IMR-90 (cell line): ENCODE results near the gene ARSH. TPM values are rescaled to one million over a fixed set of nuclear protein-coding genes. Genes with fewer than 3 reads are reported as not detected.

Source experiments
- ATAC-seq: fragments of 200-7000 bp; cut with Tn5 transposase; 2 replicates; pipeline ENCODE4 v1.9.1; 2020; ENCODE audit warnings: low read depth, mild to moderate bottlenecking, moderate library complexity
- BruUV-seq: library from RNA; stranded (reverse); fragments of 400-500 nt; replicated peaks from 2 replicates; lab custom pipeline; 2021; lab: Mats Ljungman, UMichigan
- CTCF ChIA-PET: fragments of 300-600 bp; formaldehyde crosslinking; extraction: SDS; loops from one replicate; lab custom pipeline; 2021; ENCODE audit warnings: antibody characterized with exemption; lab: Yijun Ruan, JAX
- POLR2A ChIA-PET: fragments of 300-600 bp; sonication (Branson Sonifier 250); formaldehyde crosslinking; loops from one replicate; lab custom pipeline; 2022; ENCODE audit warnings: antibody characterized with exemption; ENCODE audit not compliant: unreplicated experiment; lab: Charles Lee
- DNase-seq: peaks from one replicate; pipeline ENCODE4 v3.0.0; 2013
- H2AFZ ChIP-seq: replicated peaks from 2 replicates; pipeline ENCODE3; 2013; ENCODE audit warnings: low read length, mild to moderate bottlenecking; ENCODE audit not compliant: poor library complexity
- H2AK5ac ChIP-seq: 2 replicates; pipeline ENCODE4 v1.6.1; 2013; ENCODE audit warnings: low read depth, low read length, inconsistent platforms
- H2AK9ac ChIP-seq: replicated peaks from 2 replicates; pipeline ENCODE3; 2013; ENCODE audit warnings: mild to moderate bottlenecking, low read depth, low read length, moderate library complexity; ENCODE audit not compliant: poor library complexity
- H2BK120ac ChIP-seq: 2 replicates; pipeline ENCODE4 v1.6.1; 2013; ENCODE audit warnings: low read depth, low read length, inconsistent platforms
- H2BK15ac ChIP-seq: 3 replicates; pipeline ENCODE4 v1.6.1; 2013; ENCODE audit warnings: low read depth, low read length, inconsistent platforms
- H2BK20ac ChIP-seq: 2 replicates; pipeline ENCODE4 v1.6.1; 2013; ENCODE audit warnings: low read depth, mild to moderate bottlenecking, inconsistent platforms, low read length, moderate library complexity
- H2BK5ac ChIP-seq: 2 replicates; pipeline ENCODE4 v1.6.1; 2013; ENCODE audit warnings: mild to moderate bottlenecking, low read depth, low read length, inconsistent platforms; ENCODE audit not compliant: poor library complexity, severe bottlenecking
- H3K14ac ChIP-seq: replicated peaks from 2 replicates; pipeline ENCODE4 v1.6.1; 2013; ENCODE audit warnings: low read depth, low read length, inconsistent platforms
- H3K18ac ChIP-seq: 2 replicates; pipeline ENCODE4 v1.6.1; 2013; ENCODE audit warnings: low read depth, low read length, control low read depth
- H3K23ac ChIP-seq: 2 replicates; pipeline ENCODE4 v1.6.1; 2013; ENCODE audit warnings: low read depth, low read length, inconsistent platforms
- H3K27ac ChIP-seq: 2 replicates; pipeline ENCODE4 v1.5.1; 2013; ENCODE audit warnings: mild to moderate bottlenecking, control low read depth, low read length; ENCODE audit not compliant: insufficient read depth
- H3K27me3 ChIP-seq: 2 replicates; pipeline ENCODE4 v1.6.1; 2013; ENCODE audit warnings: low read length; ENCODE audit not compliant: control insufficient read depth, insufficient read depth
- H3K36me3 ChIP-seq: 2 replicates; pipeline ENCODE4 v1.6.1; 2013; ENCODE audit warnings: low read length, mixed read lengths; ENCODE audit not compliant: control insufficient read depth, insufficient read depth
- H3K4ac ChIP-seq: 2 replicates; pipeline ENCODE4 v1.6.1; 2013; ENCODE audit warnings: low read depth, low read length, inconsistent platforms
- H3K4me1 ChIP-seq: 2 replicates; pipeline ENCODE4 v1.6.1; 2013; ENCODE audit warnings: low read length, mixed read lengths; ENCODE audit not compliant: control insufficient read depth, insufficient read depth
- H3K4me2 ChIP-seq: 2 replicates; pipeline ENCODE4 v1.6.1; 2013; ENCODE audit warnings: low read depth, mild to moderate bottlenecking, control low read depth, low read length, moderate library complexity
- H3K4me3 ChIP-seq: 2 replicates; pipeline ENCODE4 v1.5.1; 2013; ENCODE audit warnings: low read depth, mild to moderate bottlenecking, control low read depth, low read length, moderate library complexity; ENCODE audit not compliant: insufficient read depth
- H3K56ac ChIP-seq: 2 replicates; pipeline ENCODE4 v1.6.1; 2013; ENCODE audit warnings: low read length, inconsistent platforms; ENCODE audit not compliant: insufficient read depth; ENCODE audit errors: extremely low read depth
- H3K79me1 ChIP-seq, 2 experiments: 2 replicates each; pipeline ENCODE4 v1.6.1; 2013; ENCODE audit warnings: low read length in 2 of 2, inconsistent platforms in 1 of 2, low read depth in 1 of 2
- H3K9ac ChIP-seq: 2 replicates; pipeline ENCODE4 v1.6.1; 2013; ENCODE audit warnings: low read depth, low read length, control low read depth
- H3K9me1 ChIP-seq: 2 replicates; pipeline ENCODE4 v1.6.1; 2013; ENCODE audit warnings: low read length, inconsistent platforms; ENCODE audit not compliant: insufficient read depth
- H3K9me3 ChIP-seq: 2 replicates; pipeline ENCODE4 v1.6.1; 2013; ENCODE audit warnings: low read length; ENCODE audit not compliant: control insufficient read depth, insufficient read depth
- H4K20me1 ChIP-seq: 2 replicates; pipeline ENCODE4 v1.6.1; 2013; ENCODE audit warnings: low read length, inconsistent platforms; ENCODE audit not compliant: insufficient read depth
- H4K5ac ChIP-seq: 2 replicates; pipeline ENCODE4 v1.6.1; 2013; ENCODE audit warnings: mild to moderate bottlenecking, low read depth, low read length, control low read depth
- H4K8ac ChIP-seq, 2 experiments: 2 replicates each; pipeline ENCODE4 v1.6.1; 2013; ENCODE audit warnings: low read depth in 2 of 2, low read length in 2 of 2, control low read depth in 1 of 2, inconsistent platforms in 1 of 2
- H4K91ac ChIP-seq: 2 replicates; pipeline ENCODE4 v1.6.1; 2013; ENCODE audit warnings: low read depth, low read length, inconsistent platforms; ENCODE audit not compliant: insufficient read depth
- CEBPB ChIP-seq: IDR thresholded peaks from 2 replicates; pipeline ENCODE4 v1.6.1; 2012; ENCODE audit warnings: low read depth, low read length, improper control_type of control experiment
- CHD1 ChIP-seq: IDR thresholded peaks from 2 replicates; pipeline ENCODE4 v1.6.1; 2012; ENCODE audit warnings: low read depth, low read length, improper control_type of control experiment
- FOS ChIP-seq: fragments of 150-350 bp; IDR thresholded peaks from 2 replicates; pipeline ENCODE4 v1.6.1; 2016; ENCODE audit warnings: low read depth, low read length
- MAZ ChIP-seq: IDR thresholded peaks from 2 replicates; pipeline ENCODE4 v1.6.1; 2012; ENCODE audit warnings: low read depth, mild to moderate bottlenecking, low read length, improper control_type of control experiment, moderate library complexity, borderline replicate concordance
- MXI1 ChIP-seq: IDR thresholded peaks from 2 replicates; pipeline ENCODE4 v1.6.1; 2012; ENCODE audit warnings: low read depth, mild to moderate bottlenecking, low read length, moderate library complexity, borderline replicate concordance
- NFE2L2 ChIP-seq: fragments of 150-350 bp; IDR thresholded peaks from 2 replicates; pipeline ENCODE4 v1.6.1; 2016; ENCODE audit warnings: low read depth, mild to moderate bottlenecking, low read length
- RAD21 ChIP-seq: IDR thresholded peaks from 2 replicates; pipeline ENCODE4 v1.6.1; 2012; ENCODE audit warnings: low read length, improper control_type of control experiment
- RCOR1 ChIP-seq: IDR thresholded peaks from 2 replicates; pipeline ENCODE4 v1.6.1; 2012; ENCODE audit warnings: mild to moderate bottlenecking, low read length, improper control_type of control experiment; ENCODE audit not compliant: insufficient replicate concordance
- RFX5 ChIP-seq: IDR thresholded peaks from 2 replicates; pipeline ENCODE4 v1.8.0; 2012; ENCODE audit warnings: low read depth, mild to moderate bottlenecking, low read length, moderate library complexity
- WGBS, 2 experiments: methylation state at CpG; one replicate each; pipeline versions ENCODE4 v1.1.5 to v1.1.7; 2013; ENCODE audit warnings: missing lambda C conversion rate in 2 of 2; ENCODE audit not compliant: insufficient read length in 1 of 2; ENCODE audit errors: extremely low coverage in 2 of 2; 5-methylcytosine and 5-hydroxymethylcytosine counted together
- dilution Hi-C: fragments of 300-500 bp; cut with HindIII; formaldehyde crosslinking; loops from one replicate; pipeline ENCODE4 v1.14.3; 2018; ENCODE audit warnings: low sequenced_read_pairs; ENCODE audit not compliant: unreplicated experiment
- in situ Hi-C: fragments of 300-500 bp; cut with MboI; formaldehyde crosslinking; loops from 3 replicates; pipeline ENCODE4 v1.14.3; 2019; ENCODE audit warnings: low sequenced_read_pairs, inconsistent platforms, mixed read lengths
- intact Hi-C: fragments of 100-400 bp; cut with micrococcal nuclease; formaldehyde crosslinking; loops from 2 replicates; pipeline ENCODE4 v1.10.0; 2022
- polyA plus RNA-seq, 3 experiments: library from polyadenylated mRNA; depleted of rRNA; stranded (reverse); fragments of >200 nt; gene quantifications; 2 replicates each; pipeline ENCODE4 v1.2.3, GENCODE V29; 2012; ENCODE audit warnings: low replicate concordance in 1 of 3
- total RNA-seq: library from RNA; depleted of rRNA; stranded (reverse); fragments of >200 nt; gene quantifications from 2 replicates; pipeline ENCODE4 v1.2.3, GENCODE V29; 2012
- TF ChIP-seq, protein P1 (sequence below): fragments of 150-350 bp; IDR thresholded peaks from 2 replicates; pipeline ENCODE4 v1.6.1; 2016; ENCODE audit warnings: low read depth, mild to moderate bottlenecking, low read length, moderate library complexity, borderline replicate concordance

Gene ARSH
- total and polyA plus RNA-seq, 2 of the 4 experiments (the other 2 are of a cell fraction) = not detected

DNA sequence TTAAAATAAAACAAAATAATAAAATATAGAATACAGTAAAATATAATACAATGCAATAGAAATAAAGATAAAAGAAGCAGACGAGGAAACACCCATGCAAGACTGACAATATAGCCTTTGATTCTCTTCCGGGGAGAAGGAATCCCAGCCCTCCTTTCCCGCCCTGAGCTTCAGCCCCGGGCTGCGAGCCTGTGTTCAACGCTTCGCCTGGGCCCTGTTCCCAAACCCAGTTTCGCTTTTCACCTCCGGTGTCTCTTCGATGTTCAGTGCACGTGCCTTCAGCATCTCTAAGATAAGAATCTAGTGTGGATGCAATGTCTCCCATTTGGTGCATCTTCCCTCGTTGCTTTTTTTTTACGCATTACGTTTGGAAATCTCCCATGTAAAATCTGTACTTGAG, 38.8 kb upstream of the ARSH start:
- ChIA-PET POLR2A (no interaction called here), CTCF (no interaction called here)
- Histone ChIP-seq H3K36me3 (no peaks in the 10 kb centered on the region), H3K4me3 (no peak overlapping the region), H3K79me1 (no peaks in the 10 kb centered on the region), H2AK5ac (no peak overlapping the region), H3K4me2 (no peak overlapping the region), H3K9me1 (no peaks in the 10 kb centered on the region), H3K18ac (no peak overlapping the region), H3K9ac (no peak overlapping the region), H3K4ac (no peak overlapping the region), H4K91ac (no peak overlapping the region), H4K8ac (no peak overlapping the region), H4K5ac (no peak overlapping the region), H2AFZ (no peak overlapping the region), H3K56ac (no peak overlapping the region), H3K4me1 (peaks cover 1% of the 10 kb centered on the region; the same call in 1 of the 2 replicates), H3K23ac (no peak overlapping the region), H2BK120ac (no peak overlapping the region), H3K14ac (no peak overlapping the region), H3K9me3 (peaks cover 5% of the 10 kb centered on the region; the same call in 1 of the 2 replicates), H2AK9ac (no peak overlapping the region), H4K20me1 (no peaks in the 10 kb centered on the region), H3K27ac (no peak overlapping the region), H2BK20ac (no peak overlapping the region), H3K27me3 (no peaks in the 10 kb centered on the region), H2BK15ac (no peak overlapping the region), H2BK5ac (no peak overlapping the region)
- TF ChIP-seq FOS (no peak), CHD1 (no peak), MXI1 (no peak), RCOR1 (no peak), CEBPB (no peak), RAD21 (no peak), NFE2L2 (no peak), MAZ (no peak), RFX5 (no peak)
- TF ChIP-seq, protein P1, sequence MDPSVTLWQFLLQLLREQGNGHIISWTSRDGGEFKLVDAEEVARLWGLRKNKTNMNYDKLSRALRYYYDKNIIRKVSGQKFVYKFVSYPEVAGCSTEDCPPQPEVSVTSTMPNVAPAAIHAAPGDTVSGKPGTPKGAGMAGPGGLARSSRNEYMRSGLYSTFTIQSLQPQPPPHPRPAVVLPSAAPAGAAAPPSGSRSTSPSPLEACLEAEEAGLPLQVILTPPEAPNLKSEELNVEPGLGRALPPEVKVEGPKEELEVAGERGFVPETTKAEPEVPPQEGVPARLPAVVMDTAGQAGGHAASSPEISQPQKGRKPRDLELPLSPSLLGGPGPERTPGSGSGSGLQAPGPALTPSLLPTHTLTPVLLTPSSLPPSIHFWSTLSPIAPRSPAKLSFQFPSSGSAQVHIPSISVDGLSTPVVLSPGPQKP = no peak
- intact Hi-C loops = no loop called here
- in situ Hi-C loops = no loop called here
- no CpG with 5 or more reads among the region's 14 CpGs for WGBS, 2 experiments
- DNase-seq (no peak), ATAC-seq (no peak)
- no TSS peak for BruUV-seq
- dilution Hi-C loops = no loop called here
